HG02678 (cell line): ENCODE data around the gene THNSL1.
"Not testable (repeated sequence)": the region's sequence is repeated elsewhere in the genome, so short reads cannot be mapped to it uniquely, and the experiment has no call there.

Experiments
- ATAC-seq: cut with Tn5 transposase; IDR thresholded peaks from one replicate; pipeline ENCODE4 v1.9.1; 2021; ENCODE audit warnings: mild to moderate bottlenecking, moderate library complexity; ENCODE audit not compliant: unreplicated experiment

The THNSL1 gene

DNA sequence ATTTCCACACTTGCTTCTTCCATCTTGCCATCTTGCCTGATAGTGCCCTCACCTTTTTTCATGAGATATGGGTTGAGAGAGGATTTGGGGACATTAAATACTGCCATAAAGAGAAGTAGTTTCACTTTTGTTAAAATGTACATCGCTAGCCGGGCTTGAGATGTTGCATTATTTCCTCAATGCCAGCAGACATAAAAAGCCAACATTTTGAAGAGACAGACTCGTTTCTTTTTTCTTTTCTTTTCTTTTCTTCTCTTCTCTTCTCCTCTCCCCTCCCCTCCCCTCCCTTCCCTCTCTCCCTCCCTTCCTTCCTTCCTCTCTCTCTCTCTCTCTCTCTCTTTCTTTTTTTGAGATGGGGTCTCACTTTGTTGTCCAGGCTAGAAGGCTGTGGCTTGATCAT, 18.4 kb upstream of the THNSL1 start:
- ATAC-seq: no peak

DNA sequence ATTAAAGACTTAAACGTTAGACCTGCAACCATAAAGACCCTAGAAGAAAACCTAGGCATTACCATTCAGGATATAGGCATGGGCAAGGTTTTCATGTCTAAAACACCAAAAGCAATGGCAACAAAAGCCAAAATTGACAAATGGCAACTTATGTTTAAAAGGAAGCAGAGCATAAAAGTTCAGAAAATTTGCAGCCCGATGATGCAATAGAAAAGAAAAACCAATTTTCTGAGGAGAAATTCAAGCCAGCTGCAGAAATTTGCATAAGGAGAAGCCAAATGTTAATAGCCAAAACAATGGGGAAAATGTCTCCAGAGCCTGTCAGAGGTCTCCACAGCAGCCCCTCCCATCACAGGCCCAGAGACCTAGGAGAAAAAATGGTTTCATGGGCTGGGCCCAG, 4.8 kb upstream of the THNSL1 start:
- ATAC-seq: not testable (repeated sequence)

DNA sequence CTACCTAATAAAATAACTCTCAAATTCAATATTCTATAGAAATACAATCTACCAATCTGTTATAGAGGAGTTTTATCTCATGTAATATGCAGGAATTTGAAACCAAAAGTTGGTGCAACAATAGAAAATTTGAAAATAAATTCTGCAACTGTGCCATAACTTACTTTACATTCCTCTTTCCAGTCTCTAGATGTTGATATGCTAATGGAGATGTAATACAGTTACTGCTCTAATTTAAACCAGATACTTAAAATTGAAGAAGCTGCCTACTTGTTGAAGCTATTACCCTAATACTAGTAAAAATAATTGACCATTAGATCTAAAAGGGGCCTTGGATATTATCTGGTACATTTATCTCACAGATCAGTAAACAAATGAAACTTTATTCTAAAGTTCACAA, 1.8 kb upstream of the THNSL1 start:
- ATAC-seq: no peak

DNA sequence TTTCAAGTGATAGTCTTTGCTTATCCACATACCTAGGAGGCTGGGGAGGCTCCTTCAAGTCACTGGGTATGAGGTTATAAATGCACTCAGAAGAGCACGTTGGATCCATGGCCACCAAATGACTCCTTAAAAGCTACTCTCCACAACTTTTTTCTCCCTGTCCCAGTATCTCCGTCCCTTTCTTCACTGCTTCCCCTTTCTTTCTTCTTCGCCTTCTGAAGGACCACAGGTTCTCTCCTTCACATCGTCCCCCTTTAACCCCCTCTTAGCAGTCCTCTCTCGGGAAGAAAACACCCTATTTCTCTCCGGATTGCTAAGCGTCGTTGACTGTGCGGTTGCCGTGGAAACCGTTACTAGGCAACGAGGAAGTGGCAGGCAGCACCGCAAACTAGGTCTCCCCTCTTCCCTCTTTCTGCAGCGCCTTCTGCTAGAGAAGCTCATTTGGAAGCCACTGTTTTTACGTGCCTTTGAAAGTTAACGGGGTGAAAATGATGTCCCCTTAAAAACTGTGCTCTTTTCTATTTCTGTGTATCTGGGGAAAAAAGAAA, 510 bp upstream of the THNSL1 start, which contains the start of gene ENKUR:
Gene ENKUR (minus strand): TSS at position 331 of the 548 bp plus-strand sequence. CDS start 222 bp downstream, at position 109.
- ATAC-seq: peak; percentile 58

DNA sequence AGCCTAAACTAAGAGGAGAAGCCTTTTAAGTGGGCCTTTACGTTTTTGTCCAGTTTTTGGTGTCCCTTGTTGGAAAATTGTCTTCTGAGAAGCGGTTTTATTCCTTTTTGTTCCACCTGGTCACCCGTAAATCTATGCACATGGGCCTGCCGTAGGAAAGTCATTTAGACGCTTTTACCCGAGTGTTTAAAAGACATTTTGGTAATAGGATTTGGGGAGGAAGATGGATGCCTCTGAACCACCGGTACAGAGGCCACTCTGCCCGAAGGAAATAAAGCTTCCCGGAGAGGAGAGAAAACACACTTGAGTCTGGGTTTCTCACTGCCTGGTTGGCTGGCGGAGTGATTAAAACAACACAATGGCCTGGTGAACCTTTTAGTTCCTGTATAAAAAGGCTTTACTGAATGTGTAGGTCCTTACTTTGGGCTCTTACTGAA, 760 bp downstream of the THNSL1 start:
- peak; percentile 1 for ATAC-seq

DNA sequence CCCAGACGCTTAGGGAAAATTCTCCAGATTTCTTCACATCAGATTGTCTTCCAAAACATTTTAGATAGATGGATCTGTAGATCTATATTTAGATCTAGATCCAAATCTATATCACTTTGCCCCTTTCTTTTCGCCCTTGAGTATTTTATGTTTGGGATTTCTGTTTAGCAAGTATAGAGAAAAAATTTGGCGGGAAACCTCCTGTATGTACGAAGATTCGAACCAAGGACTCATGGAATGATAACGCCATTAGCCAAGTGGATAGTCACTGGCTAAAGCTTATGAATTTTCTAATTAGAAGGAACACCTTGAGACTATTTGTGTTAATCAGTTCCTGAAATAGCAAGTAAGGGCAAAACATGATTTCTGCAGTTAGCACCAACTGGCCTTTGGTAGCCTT, 1.2 kb downstream of the THNSL1 start:
- no peak for ATAC-seq

DNA sequence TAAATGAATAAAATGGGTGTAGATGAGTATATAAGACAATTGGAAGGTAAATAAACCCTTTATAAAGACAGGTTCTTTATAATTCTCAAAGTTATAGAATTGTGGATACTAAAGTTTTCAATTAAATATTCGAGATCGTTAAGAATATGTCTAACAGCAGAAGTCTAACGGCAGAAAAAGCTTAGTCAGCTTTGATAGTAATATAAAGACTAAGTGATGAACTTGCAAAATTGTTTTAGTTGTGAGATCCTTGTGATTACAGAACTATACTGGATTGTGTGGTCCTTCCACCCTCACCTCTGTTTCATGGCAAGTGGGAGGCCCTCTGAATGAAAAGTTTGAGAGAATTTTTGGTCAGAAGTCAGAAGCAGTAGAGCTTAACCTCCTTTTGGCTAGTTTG, 2.3 kb downstream of the THNSL1 start:
- ATAC-seq: no peak

DNA sequence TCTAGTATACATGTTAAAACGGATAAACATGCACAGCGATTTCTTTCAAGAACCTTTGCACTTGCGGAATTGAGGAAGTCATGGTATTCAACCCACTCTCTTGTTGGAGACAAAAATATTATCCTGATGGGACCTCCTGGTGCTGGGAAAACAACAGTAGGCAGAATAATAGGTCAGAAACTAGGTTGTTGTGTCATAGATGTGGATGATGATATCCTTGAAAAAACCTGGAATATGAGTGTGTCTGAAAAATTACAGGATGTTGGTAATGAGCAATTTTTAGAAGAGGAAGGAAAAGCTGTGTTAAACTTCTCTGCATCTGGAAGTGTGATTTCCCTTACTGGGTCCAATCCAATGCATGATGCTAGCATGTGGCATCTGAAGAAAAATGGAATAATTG, 6.9 kb downstream of the THNSL1 start:
- no peak for ATAC-seq

DNA sequence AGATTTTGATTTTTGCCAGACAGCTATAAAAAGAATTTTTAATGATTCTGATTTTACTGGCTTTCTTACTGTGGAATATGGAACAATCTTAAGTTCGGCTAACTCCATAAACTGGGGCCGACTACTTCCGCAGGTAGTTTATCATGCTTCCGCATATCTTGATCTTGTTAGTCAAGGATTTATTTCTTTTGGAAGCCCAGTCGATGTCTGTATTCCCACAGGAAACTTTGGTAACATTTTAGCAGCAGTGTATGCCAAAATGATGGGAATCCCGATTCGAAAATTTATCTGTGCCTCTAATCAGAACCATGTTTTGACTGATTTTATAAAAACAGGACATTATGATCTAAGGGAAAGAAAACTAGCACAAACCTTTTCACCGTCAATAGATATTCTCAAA, 8.1 kb downstream of the THNSL1 start:
- ATAC-seq: no peak

DNA sequence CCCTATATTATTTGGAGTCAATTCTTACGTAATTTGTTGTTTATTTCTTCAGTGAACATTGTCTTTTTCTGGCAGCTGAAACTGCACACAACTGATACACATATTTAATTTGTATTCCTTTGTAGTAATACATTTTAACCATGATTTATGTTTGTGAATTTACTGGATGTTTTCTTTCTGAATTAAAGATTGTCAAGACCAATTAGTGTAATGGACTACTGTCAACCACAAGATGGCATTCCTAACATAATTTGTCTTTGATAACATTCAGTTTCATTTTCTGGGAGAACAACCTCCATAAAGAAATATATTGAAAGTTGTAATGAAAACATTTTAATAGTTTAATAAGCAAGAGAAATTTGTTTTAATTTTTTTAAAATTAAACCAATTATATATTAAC, 10.1 kb downstream of the THNSL1 start:
- no peak for ATAC-seq

DNA sequence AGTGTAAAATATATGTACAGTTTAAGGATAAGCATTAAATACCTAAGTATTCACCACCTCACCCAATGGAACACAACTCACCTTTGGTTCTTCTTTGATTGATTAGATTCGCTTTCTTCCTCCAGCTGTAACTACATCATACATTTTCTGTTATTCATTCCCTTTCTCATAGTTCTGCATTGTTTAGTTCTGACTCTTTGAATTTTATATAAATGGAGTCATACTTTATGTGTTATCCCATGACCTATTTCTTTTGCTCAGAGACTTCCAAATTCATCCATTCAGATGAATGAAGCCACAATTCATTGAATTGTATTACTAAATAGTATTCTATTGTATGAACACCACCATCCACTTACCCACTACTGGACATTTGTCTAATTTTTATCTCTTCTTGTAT, 12.3 kb downstream of the THNSL1 start:
- no peak for ATAC-seq

DNA sequence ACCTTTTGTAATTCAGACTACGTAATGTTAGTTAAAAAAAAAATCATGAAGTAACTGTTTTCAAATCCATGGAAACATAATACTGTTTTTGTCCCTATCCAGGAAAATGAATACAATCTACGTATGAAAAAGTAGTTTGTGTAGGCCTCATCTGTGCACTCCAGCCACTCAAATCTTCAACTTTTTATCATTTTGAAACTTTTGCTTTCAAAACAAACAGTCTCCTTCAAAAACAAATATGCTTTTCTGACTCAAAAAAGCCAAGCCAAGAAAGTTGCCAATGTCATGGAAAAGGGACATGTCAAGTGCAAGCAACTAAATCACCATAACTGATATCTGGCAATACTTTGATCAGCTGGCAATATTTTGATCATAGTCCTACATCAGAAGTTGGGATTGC, 13.1 kb downstream of the THNSL1 start:
- no peak for ATAC-seq

DNA sequence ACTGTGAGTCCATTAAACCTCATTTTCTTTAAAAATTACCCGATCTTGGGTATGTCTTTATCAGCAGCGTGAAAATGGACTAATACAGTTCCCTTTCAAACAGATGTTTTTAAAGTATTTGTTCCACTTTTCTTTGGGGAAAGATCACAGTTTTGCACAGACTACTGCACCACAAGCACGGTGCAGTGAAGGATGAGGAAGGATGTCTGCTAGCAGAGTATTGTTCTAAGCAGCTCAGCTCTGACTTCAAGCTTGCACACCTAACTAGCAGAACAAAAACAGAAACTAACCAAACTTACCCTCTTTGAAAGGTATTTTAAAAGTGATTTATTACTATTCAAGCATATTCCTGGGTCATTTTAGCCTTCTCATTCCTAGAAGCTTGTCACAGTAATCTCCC, 20.0 kb downstream of the THNSL1 start:
- ATAC-seq: no peak

DNA sequence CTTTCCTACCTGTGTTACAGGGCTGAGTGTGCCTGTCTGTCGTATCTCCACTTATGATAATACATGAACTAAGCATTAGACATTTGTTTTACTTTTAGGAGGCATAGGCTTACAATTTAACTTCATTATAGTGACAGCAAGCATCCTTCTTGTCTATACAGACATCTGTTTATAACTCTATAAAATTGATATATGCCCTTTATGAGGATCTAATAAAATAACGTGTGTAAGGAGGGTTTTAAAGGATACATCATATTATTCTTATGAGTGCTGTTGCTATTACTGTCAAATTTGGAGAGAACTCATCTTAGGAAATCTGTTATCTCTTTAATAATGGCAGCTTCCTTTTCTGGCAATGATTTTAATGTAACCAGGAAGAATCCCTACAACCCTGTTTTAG, 21.9 kb downstream of the THNSL1 start:
- no peak for ATAC-seq

DNA sequence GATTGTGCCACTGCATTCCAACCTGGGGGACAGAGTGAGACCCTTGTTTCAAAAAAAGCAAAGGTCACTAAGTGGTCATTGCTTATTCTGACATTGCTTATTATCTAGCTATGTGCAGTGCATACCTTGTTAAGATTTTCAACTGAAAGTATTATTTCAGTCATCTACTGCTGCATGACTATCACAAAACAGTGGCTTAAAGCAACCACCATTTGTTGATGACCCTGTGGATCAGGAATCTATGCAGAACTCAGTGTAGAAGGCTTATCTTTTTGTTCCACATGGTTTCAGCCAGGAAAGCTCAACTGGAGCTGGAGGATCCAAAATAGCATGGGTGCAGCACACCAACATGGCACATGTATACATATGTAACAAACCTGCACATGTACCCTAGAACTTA, 23.1 kb downstream of the THNSL1 start:
- no peak for ATAC-seq

DNA sequence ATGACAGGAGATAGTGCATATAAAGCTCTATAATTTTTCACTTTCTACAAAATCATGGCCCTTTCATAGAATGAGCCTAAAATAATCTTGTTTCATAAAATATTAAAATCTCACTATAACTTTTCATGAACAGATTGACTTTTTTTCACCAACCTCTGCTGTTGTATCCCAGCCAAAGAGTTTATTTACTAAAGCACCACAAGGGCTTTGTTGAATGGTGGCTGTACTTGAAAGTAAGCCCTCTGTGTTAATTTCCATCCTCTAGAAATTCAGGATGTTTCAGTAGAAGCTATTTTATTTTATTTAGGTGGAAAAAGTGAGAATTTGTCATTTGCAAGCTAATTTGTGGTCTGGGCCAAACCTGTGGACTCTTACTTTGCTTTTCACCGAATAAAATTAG, 30.2 kb downstream of the THNSL1 start:
- ATAC-seq: no peak

DNA sequence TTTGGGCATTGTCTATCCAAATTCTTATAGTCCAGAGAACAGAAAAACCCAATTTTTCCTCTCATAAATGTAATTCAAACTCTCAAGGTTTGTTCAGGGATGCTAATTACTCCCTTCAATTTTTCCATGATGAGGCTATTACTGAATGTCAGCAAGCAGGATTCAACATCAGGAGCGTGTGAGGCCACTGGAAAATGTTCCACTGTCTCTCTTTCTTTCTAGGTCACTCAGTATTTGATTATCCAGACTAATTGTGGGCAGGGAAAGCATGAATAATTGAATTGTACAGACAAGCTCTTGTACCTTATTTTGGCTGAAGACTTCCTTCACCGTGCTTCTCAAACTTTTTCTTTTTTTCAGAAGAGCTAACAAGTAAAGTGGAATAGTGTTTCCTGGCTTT, 30.7 kb downstream of the THNSL1 start:
- ATAC-seq: no peak

DNA sequence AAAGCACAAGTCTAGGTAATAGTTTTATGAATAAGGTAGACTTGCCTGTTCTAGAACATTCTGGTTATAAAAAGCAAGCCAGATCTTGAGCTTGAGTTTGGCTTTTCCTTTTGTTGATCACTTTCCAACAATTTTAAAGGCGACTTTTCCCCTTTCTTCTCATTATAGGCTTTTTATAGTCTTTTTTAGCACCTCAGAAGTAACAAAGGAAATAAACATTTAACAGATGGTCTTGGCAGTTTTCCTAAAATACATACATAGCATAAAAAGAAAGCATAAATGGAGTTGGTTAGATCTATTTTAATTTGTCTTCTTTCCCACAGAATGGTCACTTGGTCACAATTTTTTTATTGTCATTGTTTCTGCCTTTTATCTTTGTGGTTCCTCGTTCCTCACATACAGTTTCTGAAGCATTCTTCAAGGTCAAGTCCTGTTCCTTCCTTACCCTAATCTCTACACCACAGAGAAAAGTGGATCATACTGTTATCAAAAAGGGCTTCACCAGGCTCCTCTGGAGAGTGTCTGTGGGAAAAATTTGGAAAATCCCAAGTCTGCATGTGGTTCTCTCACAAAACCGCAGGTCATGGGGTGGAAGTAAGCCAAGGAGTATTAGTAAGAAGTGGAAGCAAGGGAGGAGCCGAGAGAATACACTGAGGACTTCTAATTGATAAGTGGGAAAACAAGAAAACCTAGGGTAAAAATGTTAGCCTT, 31.3 kb downstream of the THNSL1 start:
- ATAC-seq: no peak

DNA sequence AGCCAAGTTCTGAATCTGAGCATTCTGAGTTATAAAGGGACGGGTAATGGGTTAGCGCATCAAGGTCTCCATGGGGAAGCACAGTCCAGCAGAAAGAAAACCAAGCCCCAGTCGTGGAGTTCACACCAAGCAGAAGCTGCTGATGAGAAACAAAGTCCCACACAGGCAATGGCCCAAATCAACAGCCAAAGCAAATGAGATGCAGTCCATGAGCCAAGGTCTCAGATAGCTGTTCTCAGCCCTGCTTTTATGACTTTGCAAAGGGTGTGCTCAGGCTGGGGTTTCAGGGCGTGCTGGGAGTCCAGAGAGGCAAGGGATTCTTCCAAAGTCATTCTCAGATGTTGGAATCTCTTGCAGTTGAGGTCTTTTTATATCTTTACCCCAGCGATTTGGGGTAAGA, 32.0 kb downstream of the THNSL1 start:
- no peak for ATAC-seq

DNA sequence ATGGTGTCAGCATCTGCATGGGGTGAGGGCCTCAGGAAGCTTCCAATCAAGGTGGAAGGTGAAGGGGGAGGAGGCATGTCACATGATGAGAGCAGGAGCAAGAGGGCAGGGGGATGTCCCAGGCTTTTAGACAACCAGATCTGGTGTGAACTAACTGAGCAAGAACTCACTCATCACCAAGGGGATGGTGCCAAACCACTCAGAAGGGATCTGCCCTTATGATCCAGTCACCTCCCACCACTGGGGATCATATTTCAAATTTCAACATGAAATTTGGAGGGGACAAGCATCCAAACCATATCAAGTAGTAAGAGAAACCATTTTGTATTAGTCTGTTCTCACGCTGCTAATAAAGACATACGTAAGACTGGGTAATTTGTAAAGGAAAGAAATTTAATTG, 33.6 kb downstream of the THNSL1 start:
- no peak for ATAC-seq

DNA sequence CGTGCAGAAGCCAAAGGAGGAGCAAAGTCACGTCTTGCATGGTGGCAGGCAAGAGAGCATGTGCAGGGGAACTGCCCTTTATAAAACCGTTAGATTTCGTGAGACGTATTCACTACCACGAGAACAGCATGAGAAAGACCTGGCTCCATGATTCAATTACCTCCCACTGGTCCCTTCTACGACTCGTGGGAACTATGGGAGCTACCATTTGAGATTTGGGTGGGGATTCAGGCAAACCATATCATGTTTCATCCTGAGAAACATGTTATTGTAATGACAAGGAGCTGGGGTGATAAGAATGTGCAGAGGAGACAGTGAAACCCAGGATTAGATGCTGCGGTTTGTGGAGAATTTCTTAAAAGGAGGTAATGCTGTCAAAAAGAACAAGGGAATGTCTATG, 34.0 kb downstream of the THNSL1 start:
- no peak for ATAC-seq

DNA sequence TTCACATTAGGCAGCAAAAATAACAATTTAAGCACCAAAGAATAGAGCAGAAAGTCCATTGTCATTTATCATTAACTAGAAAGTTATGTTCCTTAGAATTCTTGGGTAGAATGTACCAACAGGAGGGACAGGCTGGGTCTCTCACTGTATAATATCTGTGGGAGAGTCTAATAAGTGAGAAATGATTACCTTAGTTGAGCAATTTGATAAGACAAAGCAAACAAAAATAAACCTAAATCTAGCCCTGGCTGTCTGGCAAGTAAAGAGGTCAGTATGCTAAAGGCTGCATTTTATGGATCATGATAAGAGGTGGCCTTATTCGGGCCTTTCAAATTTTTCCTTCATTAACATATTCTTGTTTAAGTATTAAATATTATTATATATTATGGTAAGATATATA, 35.6 kb downstream of the THNSL1 start:
- no peak for ATAC-seq

DNA sequence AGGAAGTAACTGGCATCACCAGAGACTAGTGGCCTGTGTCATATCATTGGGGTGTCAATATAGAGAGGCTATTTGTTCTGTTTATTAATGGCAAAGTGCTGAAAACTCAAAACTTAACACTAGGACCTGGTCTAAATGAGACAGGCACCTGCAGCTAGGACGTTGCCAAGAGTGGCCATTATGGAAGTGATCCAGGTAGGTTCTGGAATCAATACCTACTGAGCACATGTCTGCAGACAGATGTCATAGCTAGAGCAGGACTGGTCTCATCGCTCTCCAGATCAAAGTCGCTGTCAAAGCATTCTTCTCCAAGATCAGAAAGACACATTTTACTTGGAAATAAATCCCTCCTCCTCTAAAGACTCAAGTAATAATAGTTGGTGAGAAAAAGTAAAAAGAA, 40.3 kb downstream of the THNSL1 start:
- ATAC-seq: no peak
